ENCODE data around the gene RAI14.
"Not testable (repeated sequence)": the region's sequence is repeated elsewhere in the genome, so short reads cannot be mapped to it uniquely, and the experiment has no call there.

RAI14 gene

DNA sequence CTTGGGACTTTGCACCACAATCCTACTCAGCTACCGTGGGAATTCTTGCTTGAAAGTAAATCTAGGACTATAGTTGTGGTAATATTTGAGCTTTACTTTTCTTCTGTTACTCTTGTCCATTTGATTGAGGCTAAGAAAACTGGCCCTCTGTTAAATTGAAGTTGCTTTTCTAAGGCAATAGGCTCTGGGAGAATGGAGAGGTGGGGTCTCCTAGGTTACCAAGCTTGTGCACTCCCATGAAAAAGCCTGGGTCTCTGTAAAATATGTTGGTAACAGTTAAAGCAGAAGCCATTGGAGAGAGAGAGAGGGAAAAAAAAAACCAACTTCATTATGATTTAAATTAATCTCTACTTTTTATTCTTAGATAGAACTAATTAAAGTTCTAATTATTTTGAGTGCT, 68.6 kb downstream of the RAI14 start:
- no peak for DNase-seq (ENCODE audit: low read depth in 1 of 2, low spot score in 1 of 2)

DNA sequence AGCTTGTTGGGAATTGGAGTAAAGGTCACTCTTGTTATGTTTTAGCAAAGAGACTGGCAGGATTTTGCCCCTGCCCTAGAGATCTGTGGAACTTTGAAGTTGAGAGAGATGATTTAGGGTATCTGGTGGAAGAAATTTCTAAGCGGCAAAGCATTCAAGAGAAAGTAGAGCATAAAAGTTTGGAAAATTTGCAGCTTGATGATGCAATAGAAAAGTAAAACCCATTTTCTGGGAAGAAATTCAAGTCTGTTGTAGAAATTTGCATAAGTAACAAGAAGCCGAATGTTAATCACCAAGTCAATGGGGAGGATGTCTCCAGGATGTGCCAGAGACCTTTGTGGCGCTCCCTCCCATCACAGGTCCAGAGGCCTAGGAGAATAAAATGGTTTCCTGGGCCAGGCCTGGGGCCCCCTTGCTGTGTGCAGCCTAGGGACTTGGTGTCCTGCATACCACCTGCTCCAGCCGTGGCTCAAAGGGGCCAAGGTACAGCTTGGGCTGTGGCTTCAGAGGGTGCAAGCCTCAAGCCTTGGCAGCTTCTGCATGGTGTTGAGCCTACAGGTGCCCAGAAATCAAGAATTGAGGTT, 71.1 kb downstream of the RAI14 start:
- DNase-seq (ENCODE audit: low read depth in 1 of 2, low spot score in 1 of 2), result not testable (repeated sequence)

DNA sequence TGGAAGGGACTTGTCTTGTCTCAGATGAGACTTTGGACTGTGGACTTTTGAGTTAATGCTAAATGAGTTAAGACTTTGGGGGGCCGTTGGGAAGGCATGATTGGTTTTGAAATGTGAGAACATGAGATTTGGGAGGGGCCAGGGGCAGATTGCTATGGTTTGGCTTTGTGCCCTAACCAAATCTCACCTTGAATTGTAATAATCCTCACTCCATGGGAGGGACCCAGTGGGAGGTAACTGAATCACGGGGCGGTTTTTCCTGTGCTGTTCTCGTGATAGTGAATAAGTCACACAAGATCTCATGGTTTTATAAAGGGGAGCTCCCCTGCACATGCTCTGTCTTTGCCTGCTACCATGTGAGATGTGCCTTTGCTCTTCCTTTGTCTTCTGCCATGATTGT, 72.1 kb downstream of the RAI14 start:
- no peak for DNase-seq (ENCODE audit: low read depth in 1 of 2, low spot score in 1 of 2)

DNA sequence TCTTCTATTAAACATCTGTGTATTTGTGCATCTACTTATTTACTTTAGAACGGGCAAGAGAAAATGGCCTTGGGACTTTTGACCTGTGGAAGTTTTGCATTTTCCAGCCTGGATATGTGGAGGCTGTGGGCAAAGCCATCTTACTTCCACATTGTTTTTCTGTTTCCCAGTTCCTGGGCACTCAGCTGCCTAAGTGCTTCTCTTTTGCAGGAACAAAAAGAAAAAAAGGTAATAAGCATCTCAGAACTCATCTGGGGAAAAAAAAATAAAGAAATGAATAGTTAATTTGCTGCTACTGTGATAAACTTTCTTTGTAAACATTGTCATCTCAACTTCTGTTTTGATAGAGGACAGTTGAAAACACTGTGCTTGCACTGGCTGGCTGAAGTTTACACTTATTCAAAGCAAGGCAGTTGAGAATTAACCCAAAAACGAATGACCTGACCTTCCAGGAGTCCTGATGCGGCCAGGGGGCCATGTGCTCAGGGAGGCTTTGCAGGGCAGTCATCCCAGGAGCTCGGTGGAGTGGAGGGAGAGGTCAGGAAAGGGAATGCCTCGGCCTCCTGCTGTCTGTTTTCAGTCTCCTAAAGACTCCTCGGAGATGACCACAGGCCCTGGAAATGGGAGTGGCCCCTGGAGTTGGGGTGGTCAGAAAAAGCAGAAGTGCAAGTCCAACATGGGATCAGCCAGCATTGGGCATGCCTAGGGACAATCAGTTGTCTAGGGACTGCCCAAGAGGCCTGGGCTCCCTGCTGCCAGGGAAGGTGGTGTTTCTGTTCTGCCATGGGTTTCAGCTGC, 75.5 kb downstream of the RAI14 start:
- DNase-seq (ENCODE audit: low read depth in 1 of 2, low spot score in 1 of 2), result no peak

DNA sequence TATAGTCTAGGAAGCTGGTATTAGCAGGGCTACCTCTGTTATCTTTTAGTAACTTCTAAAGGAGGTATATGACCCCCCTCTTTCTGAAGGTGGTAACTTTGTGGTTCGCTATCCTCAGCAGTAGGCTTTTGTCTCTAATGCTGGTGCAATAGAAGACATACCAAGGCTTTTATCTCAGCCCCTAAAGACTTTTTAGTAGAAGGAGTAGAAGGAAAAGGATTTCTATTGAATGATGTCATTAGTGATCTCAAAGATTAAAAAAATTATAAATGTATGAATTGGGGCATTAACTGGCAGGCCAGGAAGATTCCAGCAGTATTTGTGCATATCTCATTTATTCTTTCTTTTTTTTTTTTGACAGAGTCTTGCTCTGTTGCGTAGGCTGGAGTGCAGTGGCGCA, 78.2 kb downstream of the RAI14 start:
- DNase-seq (ENCODE audit: low read depth in 1 of 2, low spot score in 1 of 2), result no peak

DNA sequence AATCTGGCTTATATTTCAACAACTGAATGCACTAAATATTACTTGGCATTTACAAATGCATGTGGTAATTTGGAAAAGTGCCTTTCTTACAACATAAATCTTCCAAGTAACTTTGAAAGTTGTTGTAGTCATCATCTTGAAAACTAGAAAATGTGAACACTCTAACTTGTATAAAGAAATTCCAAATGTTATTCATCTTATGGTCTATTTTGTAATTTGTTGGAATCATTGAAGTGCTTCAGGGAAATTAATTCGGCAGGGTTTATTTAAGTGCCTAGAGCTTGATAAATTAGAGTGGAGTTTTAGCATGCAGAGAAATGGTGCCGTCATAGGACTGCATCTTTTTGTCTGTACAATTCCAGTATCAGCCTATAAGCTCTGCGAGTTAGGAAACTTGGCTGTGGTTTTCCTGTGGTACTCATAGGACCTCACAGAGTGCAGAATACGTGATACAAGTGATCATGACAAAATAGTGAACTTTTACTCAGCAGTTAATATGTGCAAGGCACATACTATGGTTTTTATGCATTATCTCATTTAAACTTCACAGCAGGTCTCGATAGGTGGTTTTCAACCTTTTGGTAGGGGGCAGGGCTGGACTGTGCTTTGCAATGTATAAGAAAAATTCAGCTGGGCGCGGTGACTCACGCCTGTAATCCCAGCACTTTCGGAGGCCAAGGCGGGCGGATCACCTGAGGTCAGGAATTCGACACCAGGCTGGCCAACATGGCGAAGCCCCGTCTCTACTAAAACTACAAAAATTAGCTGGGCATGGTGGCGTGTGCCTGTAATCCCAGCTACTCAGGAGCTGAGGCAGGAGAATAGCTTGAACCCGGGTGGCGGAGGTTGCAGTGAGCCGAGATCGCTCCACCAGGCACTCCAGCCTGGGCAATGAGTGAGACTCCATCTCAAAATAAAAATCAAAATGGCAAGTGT, 79.6 kb downstream of the RAI14 start:
- no peak for DNase-seq (ENCODE audit: low read depth in 1 of 2, low spot score in 1 of 2)

DNA sequence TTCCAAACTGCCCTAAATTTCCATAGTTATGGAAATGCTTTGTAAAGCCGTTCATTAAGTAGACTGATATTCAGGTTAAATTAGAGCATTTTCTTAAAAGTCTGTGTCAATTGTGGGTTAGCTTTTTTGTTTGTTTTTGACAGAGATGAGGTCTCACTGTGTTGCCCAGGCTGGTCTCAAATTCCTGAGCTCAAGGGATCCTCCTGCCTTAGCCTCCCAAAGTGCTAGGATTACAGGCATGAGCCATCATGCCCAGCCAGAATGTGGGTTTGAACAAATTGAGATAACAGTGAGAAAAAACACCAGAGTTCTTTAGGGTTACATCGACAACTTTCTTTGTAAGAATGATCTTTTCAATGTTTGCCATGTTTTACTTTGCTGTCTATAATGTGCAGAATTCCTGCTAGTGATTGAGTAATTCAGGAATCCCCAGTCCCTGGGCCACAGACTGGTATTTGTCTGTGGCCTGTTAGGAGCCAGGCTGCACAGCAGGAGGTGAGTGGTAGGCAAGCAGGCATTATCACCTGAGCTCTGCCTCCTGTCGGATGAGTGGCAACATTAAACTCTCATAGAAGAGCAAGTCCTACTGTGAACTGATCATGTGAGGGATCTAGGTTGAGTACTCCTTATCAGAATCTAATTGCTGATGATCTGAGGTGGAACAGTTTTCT, 80.5 kb downstream of the RAI14 start:
- DNase-seq (ENCODE audit: low read depth in 1 of 2, low spot score in 1 of 2), result no peak

DNA sequence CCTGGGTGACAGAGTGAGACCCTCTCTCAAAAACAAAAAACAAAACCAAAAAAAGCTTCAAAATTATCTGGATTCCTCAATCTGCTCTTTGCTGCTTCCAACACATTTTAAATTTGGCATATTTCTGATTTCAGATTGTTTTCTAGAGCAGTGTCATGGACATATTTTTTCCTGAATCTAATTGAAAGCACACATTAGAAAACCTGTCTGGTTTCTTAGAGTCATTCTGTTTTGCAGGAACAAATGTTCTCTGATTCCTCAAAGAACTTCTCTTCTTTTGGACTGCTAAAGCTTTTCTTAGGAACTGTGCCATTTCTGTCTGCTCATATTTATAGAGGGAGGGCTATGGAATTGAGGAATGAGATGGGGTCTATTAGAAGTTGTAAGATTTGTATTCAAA, 81.6 kb downstream of the RAI14 start:
- DNase-seq (ENCODE audit: low read depth in 1 of 2, low spot score in 1 of 2), result no peak

DNA sequence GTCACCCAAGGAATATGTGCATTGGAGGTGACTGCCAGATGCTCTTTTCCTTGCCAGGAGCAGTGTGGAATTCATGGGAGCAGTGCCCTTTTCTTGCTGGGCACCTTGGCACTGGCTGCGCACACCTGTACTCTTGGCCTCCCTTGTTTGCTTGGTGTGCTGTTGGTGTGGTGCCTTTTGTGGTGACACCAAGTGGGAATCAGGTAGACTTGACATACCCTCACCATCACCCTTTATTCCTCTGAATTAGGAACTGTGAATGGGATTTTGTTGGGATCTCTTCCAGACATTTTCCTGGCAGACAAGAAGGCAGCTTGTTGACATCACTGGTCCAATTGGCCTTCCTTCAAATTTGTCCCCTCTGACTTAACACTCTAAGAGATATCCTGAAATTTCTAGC, 82.3 kb downstream of the RAI14 start:
- DNase-seq (ENCODE audit: low read depth in 1 of 2, low spot score in 1 of 2), result no peak

DNA sequence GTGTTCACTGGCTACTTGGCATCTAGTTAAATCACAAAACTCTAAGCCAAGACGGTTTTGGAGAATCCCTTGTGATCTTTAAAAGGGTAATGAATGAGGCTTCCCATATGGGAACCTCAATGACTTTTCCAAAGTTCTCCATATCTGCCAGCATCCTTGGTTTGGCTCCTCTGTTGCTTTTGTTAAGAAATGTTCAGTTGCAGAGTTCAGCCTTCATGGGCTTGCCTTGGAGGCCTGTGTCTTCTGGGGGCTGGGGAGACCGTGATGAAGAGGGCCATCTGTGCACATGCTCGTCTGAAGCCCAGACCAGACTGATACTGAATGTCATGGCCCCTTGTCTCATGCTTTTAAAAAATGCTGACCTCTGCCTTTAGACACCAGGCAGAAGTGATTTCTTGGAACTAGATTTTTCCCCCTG, 84.3 kb downstream of the RAI14 start:
- DNase-seq (ENCODE audit: low read depth in 1 of 2, low spot score in 1 of 2), result no peak

DNA sequence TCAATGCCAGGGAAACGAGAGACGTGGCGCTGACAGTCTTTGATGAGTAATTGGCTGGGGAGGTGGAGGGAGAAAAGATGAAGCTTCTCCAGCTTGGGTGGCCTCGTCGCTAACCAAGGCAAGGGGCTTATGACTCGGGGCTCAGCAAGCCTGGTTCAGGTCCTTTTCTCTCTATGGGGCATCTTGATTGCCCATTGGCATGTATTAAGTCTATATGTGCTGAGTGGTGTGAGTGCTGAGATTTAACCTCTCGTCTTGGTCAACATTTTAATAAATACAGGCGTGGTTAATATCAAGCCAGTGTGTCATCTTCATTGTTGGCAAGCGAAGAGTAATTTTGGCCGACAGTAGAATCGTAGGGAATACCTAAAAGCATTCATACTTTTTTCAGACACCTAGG, 85.9 kb downstream of the RAI14 start:
- no peak for DNase-seq (ENCODE audit: low read depth in 1 of 2, low spot score in 1 of 2)

DNA sequence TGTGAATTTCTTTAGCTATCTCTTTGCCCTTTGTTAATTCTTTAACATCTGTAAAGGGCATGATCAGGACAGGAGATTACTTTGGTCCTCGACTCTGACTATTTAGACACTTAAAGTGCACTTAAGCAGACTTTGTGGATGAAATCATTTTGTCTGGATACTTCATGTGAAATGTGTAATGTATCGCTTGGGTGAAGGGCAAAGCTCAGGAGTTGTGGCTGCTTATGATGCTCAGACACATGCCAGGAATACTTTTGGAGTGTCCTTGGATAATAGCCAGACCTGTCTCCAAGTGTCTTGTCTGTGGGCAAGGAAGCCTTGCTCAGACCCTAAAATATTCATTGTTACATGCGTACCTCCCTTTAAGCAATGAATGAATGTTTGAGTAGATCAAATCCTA, 87.8 kb downstream of the RAI14 start:
- no peak for DNase-seq (ENCODE audit: low read depth in 1 of 2, low spot score in 1 of 2)

DNA sequence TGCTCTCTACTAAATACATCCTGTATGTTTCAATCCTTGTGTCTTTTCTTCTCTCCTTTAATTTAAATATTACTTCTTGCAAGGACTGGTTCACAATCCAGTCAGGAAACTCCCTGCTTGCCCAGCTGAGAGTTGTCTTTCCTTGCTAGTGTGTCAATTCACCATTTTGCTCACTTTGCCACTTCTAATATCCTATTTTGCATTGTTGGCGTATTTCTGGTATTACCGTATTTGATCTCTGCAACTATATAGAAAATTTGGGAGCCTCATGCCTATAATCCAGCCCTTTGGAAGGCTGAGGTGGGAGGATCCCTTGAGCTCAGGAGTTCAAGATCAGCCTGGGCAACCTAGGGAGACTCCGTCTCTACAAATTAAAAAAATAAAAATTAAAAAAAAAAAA, 92.3 kb downstream of the RAI14 start:
- DNase-seq (ENCODE audit: low read depth in 1 of 2, low spot score in 1 of 2), result no peak

DNA sequence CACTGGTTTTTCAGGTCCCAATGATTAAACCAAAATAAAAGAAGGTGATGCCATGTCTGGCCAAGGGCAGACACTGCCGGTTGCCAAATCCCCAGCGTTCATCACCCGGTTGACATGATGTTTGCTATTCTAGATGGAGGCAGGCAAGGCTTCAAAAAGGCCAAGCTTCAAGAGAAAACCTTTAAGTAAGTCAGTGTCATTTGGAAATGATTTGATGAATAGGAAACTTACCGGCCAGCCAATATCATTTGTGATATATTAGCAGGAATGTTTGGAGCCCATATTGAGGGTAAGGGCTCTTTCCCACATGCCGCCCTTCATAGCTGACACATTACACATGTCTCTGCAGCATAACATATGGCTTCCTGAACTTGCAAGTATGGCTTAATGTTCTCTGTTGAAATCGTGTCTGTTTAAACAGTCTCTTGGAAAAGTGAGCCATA, 93.3 kb downstream of the RAI14 start:
- no peak for DNase-seq (ENCODE audit: low read depth in 1 of 2, low spot score in 1 of 2)

DNA sequence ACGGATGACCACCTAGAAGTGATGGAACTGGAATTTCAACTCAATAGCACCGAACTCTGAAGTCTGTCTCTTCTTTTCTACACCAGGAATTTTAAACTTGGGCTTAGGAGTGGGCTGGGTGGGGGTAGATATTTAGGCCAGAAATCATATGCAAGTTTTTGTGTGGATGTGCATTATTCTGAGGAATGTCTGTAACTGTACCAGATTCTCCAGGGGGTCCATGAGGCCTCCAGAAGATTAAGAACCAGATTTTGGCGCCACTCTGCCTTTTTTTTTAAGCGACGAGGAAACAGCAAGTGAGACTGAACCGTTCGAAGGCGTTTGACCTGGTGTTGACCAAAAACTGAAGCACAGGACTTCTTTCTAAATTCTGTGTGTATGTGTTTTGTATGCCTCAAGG, 94.1 kb downstream of the RAI14 start:
- no peak for DNase-seq (ENCODE audit: low read depth in 1 of 2, low spot score in 1 of 2)

DNA sequence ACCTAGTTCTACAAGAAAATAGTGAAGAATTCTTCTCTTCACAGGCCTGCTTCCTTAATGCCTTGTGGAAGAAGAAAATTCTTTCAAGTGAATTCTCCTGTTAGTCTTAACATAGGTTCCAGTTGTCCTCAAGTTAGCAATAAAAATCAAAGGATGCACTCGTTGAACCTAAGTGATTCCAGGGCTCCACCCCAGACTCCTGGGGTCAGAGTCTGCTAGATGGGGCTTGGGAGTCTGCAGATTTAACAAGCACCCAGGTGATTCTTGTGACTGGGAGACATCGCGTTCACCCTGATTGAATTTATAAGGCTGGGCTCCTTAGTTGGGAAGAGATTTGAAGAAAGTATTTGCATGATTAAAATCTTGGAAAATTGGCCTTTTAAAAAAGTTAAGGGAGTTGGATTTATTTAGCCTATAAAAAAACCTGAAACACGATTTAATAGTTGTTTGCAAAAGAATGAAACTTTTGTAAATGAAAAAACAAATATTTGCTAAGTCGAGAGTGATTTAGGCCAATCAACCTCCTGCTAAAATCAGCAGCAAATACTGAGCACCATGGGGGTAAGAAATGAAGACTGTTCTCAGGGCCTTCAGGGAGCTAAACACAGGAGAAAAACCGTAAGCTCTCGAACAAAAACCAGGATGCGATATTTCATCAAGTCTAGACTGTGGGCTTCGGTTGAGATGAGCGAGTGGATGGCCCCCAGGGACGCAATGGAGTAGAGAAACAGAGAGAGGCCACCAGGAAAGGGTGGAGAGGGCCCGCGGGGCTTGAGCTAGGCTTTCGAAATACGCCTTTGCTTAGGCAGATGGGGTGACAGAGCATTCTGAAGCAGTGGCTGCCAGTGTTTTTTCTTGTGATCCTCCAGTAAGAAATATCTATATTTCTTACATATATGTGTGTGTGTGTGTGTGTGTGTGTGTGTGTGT, 95.9 kb downstream of the RAI14 start:
- DNase-seq (ENCODE audit: low read depth in 1 of 2, low spot score in 1 of 2), result no peak

DNA sequence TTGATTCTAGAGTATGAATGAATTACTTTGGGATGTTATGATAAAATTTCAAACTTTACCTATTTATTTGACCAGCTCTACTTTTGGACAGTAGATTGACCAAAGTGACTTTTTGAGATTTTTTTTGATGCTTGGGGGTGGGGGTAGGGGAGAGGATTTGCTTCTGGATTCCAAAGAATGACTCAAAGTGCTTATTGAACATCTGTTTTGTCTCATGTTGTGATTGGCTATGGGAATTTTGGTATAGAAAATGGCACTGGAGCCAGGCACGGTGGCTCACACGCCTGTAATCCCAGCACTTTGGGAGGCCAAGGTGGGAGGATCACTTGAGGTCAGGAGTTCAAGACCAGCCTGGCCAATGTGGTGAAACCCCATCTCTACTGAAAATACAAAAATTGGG, 97.1 kb downstream of the RAI14 start:
- not testable (repeated sequence) for DNase-seq (ENCODE audit: low read depth in 1 of 2, low spot score in 1 of 2)

DNA sequence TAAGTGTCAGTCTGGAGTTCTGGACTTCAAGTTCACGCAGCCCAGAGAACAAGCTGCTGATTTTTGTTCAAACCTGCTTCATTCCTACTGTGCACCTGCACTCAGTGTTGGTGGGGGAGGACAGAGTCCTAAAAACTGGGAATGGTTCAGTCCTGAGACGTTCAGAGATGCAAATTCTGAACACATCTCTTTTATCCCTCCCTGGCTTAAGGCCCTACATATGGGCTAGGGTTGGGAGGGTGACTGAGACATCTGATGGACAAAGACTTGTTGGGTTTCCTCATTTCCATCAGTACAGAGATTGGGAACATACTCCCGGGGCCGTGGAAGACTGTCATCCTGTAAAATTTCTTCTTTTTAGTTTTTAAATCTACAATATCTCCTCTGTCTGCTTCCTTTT, 99.8 kb downstream of the RAI14 start:
- DNase-seq (ENCODE audit: low read depth in 1 of 2, low spot score in 1 of 2), result no peak

DNA sequence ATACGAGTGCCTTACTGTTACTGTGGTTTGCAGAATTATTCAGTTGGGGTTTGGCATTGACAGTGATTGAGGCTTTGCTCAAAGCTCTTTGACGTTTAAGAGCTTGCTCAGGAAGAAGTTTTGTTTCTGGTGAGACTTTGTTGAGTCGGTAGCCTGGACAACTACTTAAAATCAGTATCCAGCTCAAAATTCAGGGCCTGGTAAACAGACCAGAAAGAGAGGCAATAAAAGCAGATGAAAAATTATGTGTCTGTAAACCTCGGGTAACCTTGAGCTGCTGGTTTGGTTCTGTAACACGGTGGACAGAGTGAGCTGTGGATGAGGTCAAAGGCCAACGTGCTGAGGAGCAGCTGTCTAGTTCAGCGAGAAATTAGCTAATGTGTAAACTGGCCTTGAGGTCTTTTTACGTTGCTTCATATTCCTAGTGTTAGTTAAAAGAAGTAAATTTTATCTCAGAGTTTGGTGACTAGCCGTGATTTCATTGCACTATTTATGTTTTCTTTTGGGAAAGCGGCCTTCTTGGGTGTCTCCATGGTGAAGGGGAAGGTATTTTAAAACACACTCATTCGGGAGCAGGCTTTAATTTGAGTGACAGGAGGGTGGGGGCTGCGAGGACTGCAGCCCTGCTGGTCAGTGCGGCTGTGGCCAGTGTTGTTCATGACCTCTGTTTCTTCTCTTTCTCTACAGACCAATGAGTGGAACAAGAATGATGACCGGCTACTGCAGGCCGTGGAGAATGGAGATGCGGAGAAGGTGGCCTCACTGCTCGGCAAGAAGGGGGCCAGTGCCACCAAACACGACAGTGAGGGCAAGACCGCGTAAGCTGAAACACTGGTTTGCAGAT, 100.9 kb downstream of the RAI14 start:
- no peak for DNase-seq (ENCODE audit: low read depth in 1 of 2, low spot score in 1 of 2)
